Lung (tissue), 12 donors: ENCODE measurements around the gene EGFLAM. TPM values are rescaled to one million over a fixed set of nuclear protein-coding genes. Genes with fewer than 3 reads are reported as not detected.

Source experiments
- ATAC-seq: fragments of 200-7000 bp; cut with Tn5 transposase; one replicate; pipeline ENCODE4 v1.9.1; 2020; ENCODE audit warnings: moderate number of reproducible peaks; ENCODE audit not compliant: insufficient read depth, low FRiP score
- DNase-seq, 3 donors: peaks; one replicate each; pipeline ENCODE4 v3.0.0-alpha.2; 2013 to 2017
- H3K27ac ChIP-seq, 2 donors: one replicate each; pipeline ENCODE4 v1.5.1; 2013; ENCODE audit warnings: mild to moderate bottlenecking in 2 of 2, moderate library complexity in 2 of 2, control low read depth in 1 of 2, inconsistent platforms in 1 of 2, low read depth in 1 of 2, low read length in 1 of 2
- H3K27me3 ChIP-seq, 3 donors: one replicate each; pipeline ENCODE4 v1.5.1; 2013; ENCODE audit warnings: low read length in 2 of 3; ENCODE audit not compliant: control insufficient read depth in 3 of 3, insufficient read depth in 3 of 3
- H3K36me3 ChIP-seq, 4 donors: one replicate each; pipeline ENCODE4 v1.5.1; 2013; ENCODE audit warnings: low read length in 4 of 4, mild to moderate bottlenecking in 1 of 4, moderate library complexity in 1 of 4; ENCODE audit not compliant: control insufficient read depth in 4 of 4, insufficient read depth in 4 of 4
- H3K4me1 ChIP-seq, 5 donors: one replicate each; pipeline ENCODE4 v1.5.1; 2013; ENCODE audit warnings: low read length in 5 of 5, mild to moderate bottlenecking in 2 of 5, moderate library complexity in 1 of 5; ENCODE audit not compliant: control insufficient read depth in 5 of 5, insufficient read depth in 5 of 5
- H3K4me3 ChIP-seq: one replicate; pipeline ENCODE4 v1.5.1; 2013; ENCODE audit warnings: mild to moderate bottlenecking, control low read depth, moderate library complexity
- H3K9ac ChIP-seq, 2 donors: one replicate each; pipeline ENCODE4 v1.5.1; 2013; ENCODE audit warnings: low read length in 2 of 2, control low read depth in 1 of 2; ENCODE audit not compliant: insufficient read depth in 1 of 2
- H3K9me3 ChIP-seq, 4 donors: one replicate each; pipeline ENCODE4 v1.5.1; 2013; ENCODE audit warnings: low read length in 3 of 4, mild to moderate bottlenecking in 1 of 4, moderate library complexity in 1 of 4; ENCODE audit not compliant: control insufficient read depth in 4 of 4, insufficient read depth in 3 of 4
- WGBS, 2 donors: extraction: QIAGEN DNeasy Blood & Tissue Kit; methylation state at CpG; one replicate each; pipeline ENCODE4 v1.1.7; 2013; 5-methylcytosine and 5-hydroxymethylcytosine counted together
- polyA plus RNA-seq, 2 donors: library from polyadenylated mRNA; stranded (reverse); fragments of 200-250 nt; gene quantifications; one replicate each; pipeline ENCODE4 v1.2.1, GENCODE V29; 2013
- total RNA-seq, 2 donors: library from RNA; depleted of rRNA in 1 of 2; stranded (reverse); fragments of >200 nt in 1 of 2; gene quantifications; one replicate each; pipeline ENCODE4 v1.2.1, GENCODE V29; 2014 to 2021
- TF ChIP-seq, protein P1 (sequence below): IDR thresholded peaks from 2 replicates; pipeline ENCODE4 v1.5.1; 2012; ENCODE audit warnings: mild to moderate bottlenecking; ENCODE audit errors: control extremely low read depth, extremely low read depth
- donor health status: control.
- donor health status: control.
- donor health status: Bipolar disorder and iron deficiency.
- donor health status: healthy.
- donor health status: DM: yes; HTN: yes; CAD: no.

The EGFLAM gene
- total and polyA plus RNA-seq, 4 donors = 0.41 to 7.6 (median 1.3) TPM

DNA sequence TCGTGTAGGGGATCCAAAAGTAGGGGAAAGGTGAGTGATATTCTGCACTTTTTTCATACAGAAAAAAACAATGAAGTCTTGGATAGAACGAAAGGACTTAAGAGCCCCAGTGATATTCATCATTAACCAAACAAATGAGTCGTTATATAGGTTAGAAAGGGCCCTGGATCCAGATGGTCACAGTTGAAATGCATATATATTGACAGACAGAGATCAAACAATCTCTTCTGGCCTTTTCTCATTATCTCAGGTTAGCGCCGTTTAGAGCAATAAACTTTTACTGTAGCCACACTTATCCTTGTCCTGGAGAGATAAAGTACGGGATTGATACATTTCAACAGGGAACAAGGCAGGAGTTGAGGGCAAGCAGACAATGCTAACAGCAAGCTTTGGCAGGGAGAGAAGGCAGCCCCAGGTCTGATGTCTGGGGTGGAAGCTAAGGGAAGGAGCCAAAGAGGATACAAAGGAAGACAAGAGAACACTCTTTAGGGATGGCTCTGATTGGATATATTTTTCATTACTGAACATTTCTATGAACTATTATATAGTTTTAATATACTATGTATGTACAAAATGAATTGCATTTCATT is 221.1 kb downstream of the EGFLAM start:
- TF ChIP-seq, protein P1, sequence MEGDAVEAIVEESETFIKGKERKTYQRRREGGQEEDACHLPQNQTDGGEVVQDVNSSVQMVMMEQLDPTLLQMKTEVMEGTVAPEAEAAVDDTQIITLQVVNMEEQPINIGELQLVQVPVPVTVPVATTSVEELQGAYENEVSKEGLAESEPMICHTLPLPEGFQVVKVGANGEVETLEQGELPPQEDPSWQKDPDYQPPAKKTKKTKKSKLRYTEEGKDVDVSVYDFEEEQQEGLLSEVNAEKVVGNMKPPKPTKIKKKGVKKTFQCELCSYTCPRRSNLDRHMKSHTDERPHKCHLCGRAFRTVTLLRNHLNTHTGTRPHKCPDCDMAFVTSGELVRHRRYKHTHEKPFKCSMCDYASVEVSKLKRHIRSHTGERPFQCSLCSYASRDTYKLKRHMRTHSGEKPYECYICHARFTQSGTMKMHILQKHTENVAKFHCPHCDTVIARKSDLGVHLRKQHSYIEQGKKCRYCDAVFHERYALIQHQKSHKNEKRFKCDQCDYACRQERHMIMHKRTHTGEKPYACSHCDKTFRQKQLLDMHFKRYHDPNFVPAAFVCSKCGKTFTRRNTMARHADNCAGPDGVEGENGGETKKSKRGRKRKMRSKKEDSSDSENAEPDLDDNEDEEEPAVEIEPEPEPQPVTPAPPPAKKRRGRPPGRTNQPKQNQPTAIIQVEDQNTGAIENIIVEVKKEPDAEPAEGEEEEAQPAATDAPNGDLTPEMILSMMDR = no peak
- H3K9ac ChIP-seq = no peak overlapping the region
- peaks cover 0 to 5% (median 3%) of the 10 kb centered on the region in 5 donors for H3K4me1 ChIP-seq
- H3K36me3 ChIP-seq = peaks cover 10 to 53% (median 21%) of the 10 kb centered on the region in 4 donors
- no peak for ATAC-seq
- WGBS, 2 donors = 54 to 61% methylated on average over 6 of the region's 6 CpGs
- no peak overlapping the region for H3K4me3 ChIP-seq
- H3K27me3 ChIP-seq = no peaks in the 10 kb centered on the region
- no peak for DNase-seq
- H3K27ac ChIP-seq = no peak overlapping the region
- no peaks in the 10 kb centered on the region for H3K9me3 ChIP-seq

DNA sequence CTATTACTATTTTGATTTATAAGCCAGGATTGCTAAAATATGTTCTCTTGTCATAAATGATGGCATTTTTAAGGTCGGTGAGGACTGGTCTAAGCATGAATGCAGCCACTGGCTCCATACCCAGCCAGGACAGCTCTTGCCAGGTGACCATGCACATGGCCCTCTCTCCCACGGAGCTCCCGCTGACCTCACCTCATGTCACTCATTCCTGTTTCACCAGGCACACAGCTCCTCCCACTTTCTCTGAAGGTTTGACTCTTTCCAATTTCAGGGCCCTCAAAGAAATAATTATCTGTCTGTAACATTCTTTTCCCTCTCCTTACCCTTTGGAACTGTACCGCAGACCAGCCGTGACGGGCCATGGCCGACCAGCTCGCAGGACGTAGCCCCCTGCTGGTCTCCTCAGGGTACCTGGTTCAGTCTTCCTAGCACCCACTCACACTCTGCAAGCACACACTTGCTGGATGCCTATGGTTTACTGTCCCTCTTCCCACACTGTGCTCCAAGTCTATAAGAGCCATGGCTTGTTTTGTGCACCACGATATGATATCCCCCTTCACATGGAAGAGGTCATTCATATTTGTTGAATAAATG is 225.5 kb downstream of the EGFLAM start:
- H3K27ac ChIP-seq = no peak overlapping the region
- ATAC-seq (no peak), DNase-seq (no peak)
- no peak overlapping the region for H3K9ac ChIP-seq
- peaks cover 0 to 5% (median 0%) of the 10 kb centered on the region in 5 donors for H3K4me1 ChIP-seq
- TF ChIP-seq, protein P1 = no peak
- peaks cover 15 to 81% (median 38%) of the 10 kb centered on the region in 4 donors for H3K36me3 ChIP-seq
- 90 to 92% methylated on average over 10 of the region's 10 CpGs for WGBS, 2 donors
- H3K27me3 ChIP-seq = no peaks in the 10 kb centered on the region
- no peaks in the 10 kb centered on the region for H3K9me3 ChIP-seq
- no peak overlapping the region for H3K4me3 ChIP-seq

GRCh38 chr5:38494175-38494574 is 235.8 kb downstream of the EGFLAM start:
- TF ChIP-seq, protein P1 = no peak
- H3K9me3 ChIP-seq = no peaks in the 10 kb centered on the region
- no peaks in the 10 kb centered on the region for H3K27me3 ChIP-seq
- WGBS, 2 donors = 91 to 94% methylated on average over 6 of the region's 6 CpGs
- no peak overlapping the region for H3K4me3 ChIP-seq
- no peaks in the 10 kb centered on the region for H3K4me1 ChIP-seq
- H3K9ac ChIP-seq = no peak overlapping the region
- DNase-seq (no peak), ATAC-seq (no peak)
- H3K27ac ChIP-seq = no peak overlapping the region
- peaks cover 13 to 68% (median 28%) of the 10 kb centered on the region in 4 donors for H3K36me3 ChIP-seq

- ATAC-seq (no peak), DNase-seq (no peak)
- TF ChIP-seq, protein P1 = no peak
- Histone ChIP-seq H3K27me3 (no peaks in the 10 kb centered on the region), H3K9ac (no peak overlapping the region), H3K36me3 (peaks cover 14 to 65% (median 29%) of the 10 kb centered on the region in 4 donors), H3K4me1 (no peaks in the 10 kb centered on the region), H3K9me3 (no peaks in the 10 kb centered on the region), H3K27ac (no peak overlapping the region), H3K4me3 (no peak overlapping the region)
- WGBS, 2 donors = 86 to 88% methylated on average over 7 of the region's 7 CpGs
Measured at GRCh38 chr5:38494763-38495162, 236.4 kb downstream of the EGFLAM start.
